NOMO-1 (cell line): ENCODE data around the gene PRKACA.
"Not testable (repeated sequence)": the region's sequence is repeated elsewhere in the genome, so short reads cannot be mapped to it uniquely, and the experiment has no call there.

ENCODE experiments used
- DNase-seq, 2 experiments: peaks; one replicate each; lab custom pipeline; 2025; ENCODE audit not compliant: unreplicated experiment in 2 of 2; lab: John Stamatoyannopoulos, UW

The PRKACA gene

GRCh38 chr19:14053500-14053899, 64.1 kb downstream of the PRKACA start:
- DNase-seq: no peak

GRCh38 chr19:14053032-14053431, 64.5 kb downstream of the PRKACA start:
- no peak for DNase-seq

DNA sequence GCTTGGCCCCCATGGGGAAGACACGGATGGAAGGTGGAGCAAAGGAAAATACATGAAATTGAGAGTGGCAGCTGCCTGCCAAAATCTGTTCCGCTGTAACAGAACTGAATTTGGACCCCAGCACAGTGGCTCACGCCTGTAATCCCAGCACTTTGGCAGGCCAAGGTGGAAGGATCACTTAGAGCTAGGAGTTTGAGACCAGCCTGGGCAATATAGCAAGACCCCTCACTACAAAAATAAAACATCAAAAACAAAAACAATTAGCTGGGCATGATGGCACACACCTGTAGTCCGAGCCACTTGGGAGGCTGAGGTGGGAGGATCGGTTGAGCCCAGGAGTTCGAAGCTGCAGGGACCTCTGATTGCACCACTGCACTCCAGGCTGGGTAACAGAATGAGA, 65.1 kb downstream of the PRKACA start:
- DNase-seq: no peak

GRCh38 chr19:14051980-14052379, 65.6 kb downstream of the PRKACA start:
- DNase-seq: no peak

DNA sequence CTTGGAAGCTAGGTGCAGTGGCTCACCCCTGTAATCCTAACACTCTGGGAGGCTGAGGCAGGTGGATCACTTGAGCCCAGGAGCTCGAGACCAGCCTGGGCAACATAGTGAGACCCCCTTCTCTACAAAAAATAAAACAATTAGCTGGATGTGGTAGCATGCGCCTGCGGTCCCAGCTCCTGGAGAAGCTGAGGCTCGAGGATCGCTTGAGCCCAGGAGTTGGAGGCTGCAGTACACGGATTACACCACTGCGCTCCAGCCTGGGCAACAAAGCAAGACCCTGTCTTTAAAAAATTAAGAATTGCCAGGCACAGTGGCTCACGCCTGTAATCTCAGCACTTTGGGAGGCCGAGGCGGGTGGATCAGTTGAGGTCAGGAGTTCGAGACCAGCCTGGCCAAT, 66.6 kb downstream of the PRKACA start:
- not testable (repeated sequence) for DNase-seq

DNA sequence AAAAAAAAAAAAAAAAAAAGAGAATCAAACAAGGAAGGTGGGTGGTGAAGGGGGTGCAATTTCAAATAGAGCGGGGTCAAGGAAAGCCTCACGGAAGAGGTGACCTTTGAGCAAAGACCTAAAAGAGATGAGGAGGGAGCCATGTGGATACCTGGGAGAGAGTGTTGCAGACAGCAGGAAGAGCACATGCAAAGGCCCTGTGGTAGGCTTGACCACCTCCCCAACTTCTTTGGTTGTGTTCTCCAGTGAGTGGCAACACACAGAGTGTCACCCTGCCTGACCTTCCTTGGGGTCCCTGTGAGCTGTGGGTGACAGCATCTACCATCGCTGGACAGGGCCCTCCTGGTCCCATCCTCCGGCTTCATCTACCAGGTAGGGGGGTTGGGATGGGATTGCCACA, 67.0 kb downstream of the PRKACA start:
- no peak for DNase-seq

DNA sequence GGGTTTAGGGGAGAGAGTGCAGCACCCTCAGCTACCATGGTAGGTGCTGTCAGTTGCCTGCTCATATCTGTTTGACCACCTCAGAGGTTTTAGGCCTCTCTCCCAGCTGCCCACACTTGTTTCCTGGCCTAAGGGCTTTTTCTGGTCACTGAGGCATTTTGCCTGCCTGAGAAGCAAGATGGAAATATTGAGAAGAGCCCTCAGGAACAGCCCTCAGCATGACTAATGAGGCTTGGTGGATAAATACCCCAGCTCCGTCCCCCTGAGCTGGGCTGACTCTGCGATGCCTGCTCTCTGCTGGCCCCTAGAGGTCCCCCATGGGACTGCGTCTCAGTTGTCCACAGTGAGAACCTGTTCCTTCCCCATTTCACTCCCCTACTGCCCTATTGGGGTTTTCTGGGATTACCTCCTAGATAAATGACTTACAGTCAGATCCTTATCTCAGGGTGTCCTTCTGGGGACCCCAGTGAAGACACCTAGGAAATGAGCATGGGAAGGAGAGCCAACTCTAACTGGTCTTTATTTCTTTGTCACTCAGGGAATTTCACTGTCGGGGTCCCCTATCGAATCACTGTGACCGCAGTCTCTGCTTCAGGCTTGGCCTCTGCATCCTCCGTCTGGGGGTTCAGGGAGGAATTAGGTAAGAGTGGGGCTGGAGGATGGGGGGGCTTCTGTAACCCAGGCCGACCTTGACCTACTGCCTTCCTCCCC, 69.0 kb downstream of the PRKACA start:
- peak; percentile 20 to 64 for DNase-seq

DNA sequence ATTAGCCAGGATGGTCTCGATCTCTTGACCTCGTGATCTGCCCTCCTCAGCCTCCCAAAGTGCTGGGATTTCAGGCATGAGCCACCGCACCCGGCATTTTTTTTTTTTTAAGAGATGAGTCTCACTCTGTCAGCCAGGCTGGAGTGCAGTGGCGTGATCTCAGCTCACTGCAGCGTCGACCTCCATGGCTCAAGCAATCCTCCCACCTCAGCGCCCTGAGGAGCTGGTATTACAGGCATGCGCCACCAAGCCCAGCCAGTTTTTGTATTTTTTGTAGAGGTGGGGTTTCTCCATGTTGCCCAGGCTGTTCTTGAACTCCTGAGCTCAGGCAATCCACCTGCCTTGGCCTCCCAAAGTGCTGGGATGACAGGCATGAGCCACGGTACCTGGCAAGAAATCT, 69.7 kb downstream of the PRKACA start:
- DNase-seq: not testable (repeated sequence)

DNA sequence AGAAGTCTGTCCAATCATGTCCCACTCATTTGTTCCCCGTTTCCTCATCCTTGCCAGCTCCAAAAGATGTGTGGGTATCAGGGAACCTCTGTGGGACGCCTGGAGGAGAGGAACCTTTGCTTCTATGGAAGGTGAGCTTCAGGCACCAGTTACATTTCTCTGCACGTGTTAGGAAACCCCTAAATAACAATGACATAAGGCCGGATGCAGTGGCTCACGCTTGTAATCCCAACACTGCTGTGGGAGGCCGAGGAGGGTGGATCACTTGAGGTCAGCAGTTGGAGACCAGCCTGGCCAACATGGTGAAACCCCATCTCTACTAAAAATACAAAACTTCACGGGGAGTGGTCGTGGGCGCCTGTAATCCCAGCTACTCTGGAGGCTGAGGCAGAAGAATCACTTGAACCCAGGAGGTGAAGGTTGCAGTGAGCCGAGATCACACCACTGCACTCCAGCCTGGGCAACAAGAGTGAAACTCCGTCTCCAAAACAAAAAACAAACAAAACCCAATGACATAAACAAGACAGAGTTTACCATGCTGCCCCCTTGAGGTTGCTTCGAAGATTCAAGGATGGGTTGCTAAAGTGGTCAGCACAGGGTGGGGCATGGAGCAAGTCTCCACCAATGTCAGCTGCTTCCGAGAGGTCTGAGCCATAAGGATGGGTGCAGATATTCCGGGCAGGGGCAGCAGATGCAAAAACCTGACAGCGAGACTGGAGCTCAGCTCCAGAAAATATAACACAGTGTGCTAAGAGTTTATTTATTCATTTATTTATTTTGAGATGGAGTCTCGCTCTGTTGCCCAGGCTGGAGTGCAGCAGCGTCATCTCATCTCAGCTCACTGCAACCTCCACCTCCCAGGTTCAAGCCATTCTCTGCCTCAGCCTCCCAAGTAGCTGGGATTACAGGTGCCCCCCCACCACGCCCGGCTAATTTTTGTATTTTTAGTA, 74.6 kb downstream of the PRKACA start:
- peak in 1 of 2 experiments; percentile 37 for DNase-seq
